ENCODE results near the gene PGA3. TPM values are rescaled to one million over a fixed set of nuclear protein-coding genes. Genes with fewer than 3 reads are reported as not detected.
"Not testable (repeated sequence)": the region's sequence is repeated elsewhere in the genome, so short reads cannot be mapped to it uniquely, and the experiment has no call there.

Gene PGA3
- total RNA-seq, result not detected

GRCh38 chr11:61202950-61203746 lies at the start of gene PGA3:
Gene PGA3, plus strand, starts transcription at chr11:61203515. Its CDS starts 50 bp downstream, at chr11:61203565.
- H3K4me1 Mint-ChIP-seq (ENCODE audit: low read depth); H3K9me3 Mint-ChIP-seq; H3K27ac Mint-ChIP-seq; CTCF ChIA-PET; DNase-seq; H3K4me3 Mint-ChIP-seq; intact Hi-C loops (cut with micrococcal nuclease); POLR2A ChIA-PET; H3K36me3 Mint-ChIP-seq: not testable (repeated sequence)
- peaks cover 14% of the 10 kb centered on the region for H3K27me3 Mint-ChIP-seq

- peaks cover 22% of the 10 kb centered on the region for H3K9me3 Mint-ChIP-seq
- peaks cover 9% of the 10 kb centered on the region for H3K4me1 Mint-ChIP-seq (ENCODE audit: low read depth)
- H3K36me3 Mint-ChIP-seq, result peaks cover 22% of the 10 kb centered on the region
- DNase-seq, result no peak
- no peaks in the 10 kb centered on the region for H3K27me3 Mint-ChIP-seq
- POLR2A ChIA-PET, result no interaction called here
- H3K4me3 Mint-ChIP-seq, result no peak overlapping the region
- CTCF ChIA-PET, result interaction anchor here (0.6 to 1.5 kb wide), 3 partner anchors 24 to 184 kb away, joined by 3 to 5 read pairs (median 3); no protein-coding TSS in a partner anchor
- H3K27ac Mint-ChIP-seq, result no peak overlapping the region
- intact Hi-C loops (cut with micrococcal nuclease), result no loop called here
Measured at GRCh38 chr11:61153593-61154095, 49.7 kb upstream of the PGA3 start.

DNA sequence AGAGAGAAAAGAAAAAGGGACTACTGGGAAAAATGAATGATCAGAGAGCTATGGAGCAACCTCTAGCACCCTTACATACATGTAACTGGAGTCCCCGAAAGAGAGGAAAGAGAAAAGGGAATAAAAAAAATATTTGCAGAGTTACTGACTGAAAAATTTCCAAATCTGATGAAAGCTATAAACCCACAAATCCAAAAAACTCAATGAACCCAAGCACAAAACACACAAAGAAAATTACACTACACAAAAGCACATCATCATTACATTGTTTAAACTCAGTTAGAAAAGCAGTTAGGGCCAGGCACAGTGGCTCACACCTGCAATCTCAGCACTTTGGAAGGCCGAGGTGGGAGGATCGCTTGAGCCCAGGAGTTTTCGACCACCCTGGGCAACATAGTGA lies 48.8 kb upstream of the PGA3 start:
- ChIA-PET POLR2A (no interaction called here), CTCF (interaction anchor here (1.2 to 1.5 kb wide), 2 partner anchors 25 to 185 kb away, joined by 3 to 5 read pairs; no protein-coding TSS in a partner anchor)
- peaks cover 17% of the 10 kb centered on the region for H3K4me1 Mint-ChIP-seq (ENCODE audit: low read depth)
- peaks cover 22% of the 10 kb centered on the region for H3K36me3 Mint-ChIP-seq
- H3K9me3 Mint-ChIP-seq, result peaks cover 22% of the 10 kb centered on the region
- no peak overlapping the region for H3K4me3 Mint-ChIP-seq
- no peaks in the 10 kb centered on the region for H3K27me3 Mint-ChIP-seq
- H3K27ac Mint-ChIP-seq, result no peak overlapping the region
- no peak for DNase-seq
- intact Hi-C loops (cut with micrococcal nuclease), result no loop called here

DNA sequence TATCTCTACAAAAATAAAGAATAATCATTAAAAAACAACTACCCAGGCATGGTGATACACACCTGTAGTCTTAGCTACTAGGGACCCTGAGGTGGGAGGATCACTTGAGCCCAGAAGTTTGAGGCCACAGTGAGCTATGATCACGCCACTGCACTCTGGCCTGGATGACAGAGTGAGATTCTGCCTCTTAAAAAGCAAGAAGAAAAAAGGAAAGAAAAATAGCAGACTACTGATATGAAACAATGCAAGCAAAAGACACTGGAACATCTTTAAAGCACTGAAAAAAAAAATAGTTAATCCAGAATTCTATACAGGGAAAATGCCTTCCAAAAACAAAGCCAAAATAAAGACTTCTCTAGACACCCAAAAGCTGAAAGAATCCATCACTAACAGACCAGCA lies 48.0 kb upstream of the PGA3 start:
- peaks cover 22% of the 10 kb centered on the region for H3K36me3 Mint-ChIP-seq
- no peak overlapping the region for H3K27ac Mint-ChIP-seq
- no peaks in the 10 kb centered on the region for H3K27me3 Mint-ChIP-seq
- no peak for DNase-seq
- intact Hi-C loops (cut with micrococcal nuclease), result no loop called here
- POLR2A ChIA-PET, result no interaction called here
- no peak overlapping the region for H3K4me3 Mint-ChIP-seq
- H3K9me3 Mint-ChIP-seq, result peaks cover 22% of the 10 kb centered on the region
- peaks cover 23% of the 10 kb centered on the region for H3K4me1 Mint-ChIP-seq (ENCODE audit: low read depth)
- CTCF ChIA-PET, result interaction anchor here (0.7 kb wide), 1 partner anchor 189 kb away, joined by 4 read pairs; no protein-coding TSS in a partner anchor

DNA sequence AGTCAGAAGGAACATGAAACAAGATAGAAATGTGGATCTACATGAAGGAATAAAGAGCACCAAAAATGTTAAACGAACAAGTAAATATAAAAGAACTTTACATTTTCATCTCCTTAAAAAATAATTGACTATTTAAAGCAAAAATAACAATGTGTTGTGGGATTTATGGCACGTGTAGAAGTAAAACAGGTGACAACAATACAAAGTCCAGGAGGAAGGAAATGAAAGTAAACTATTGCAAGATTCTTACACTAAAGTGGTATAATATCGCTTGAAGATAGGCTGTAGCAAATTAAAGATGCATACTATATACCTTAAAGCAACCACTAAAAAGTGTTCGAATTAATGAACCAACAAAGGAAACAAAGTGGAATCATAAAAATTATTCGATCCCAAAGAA lies 47.6 kb upstream of the PGA3 start:
- DNase-seq, result no peak
- ChIA-PET CTCF (interaction anchor here (0.7 kb wide), 1 partner anchor 190 kb away, joined by 4 read pairs; no protein-coding TSS in a partner anchor), POLR2A (no interaction called here)
- Mint-ChIP-seq H3K4me1 (ENCODE audit: low read depth) (peaks cover 27% of the 10 kb centered on the region), H3K27ac (no peak overlapping the region), H3K27me3 (no peaks in the 10 kb centered on the region), H3K36me3 (peaks cover 22% of the 10 kb centered on the region), H3K9me3 (peaks cover 22% of the 10 kb centered on the region), H3K4me3 (no peak overlapping the region)
- intact Hi-C loops (cut with micrococcal nuclease), result no loop called here

GRCh38 chr11:61157743-61158142 lies 45.6 kb upstream of the PGA3 start:
- peak; percentile 27 for DNase-seq
- no peak overlapping the region for H3K4me3 Mint-ChIP-seq
- POLR2A ChIA-PET, result interaction anchor here (0.7 to 0.9 kb wide), 2 partner anchors 12 to 40 kb away, joined by 3 read pairs; no protein-coding TSS in a partner anchor
- H3K27me3 Mint-ChIP-seq, result no peaks in the 10 kb centered on the region
- intact Hi-C loops (cut with micrococcal nuclease), result no loop called here
- H3K27ac Mint-ChIP-seq, result no peak overlapping the region
- peaks cover 22% of the 10 kb centered on the region for H3K9me3 Mint-ChIP-seq
- CTCF ChIA-PET, result interaction anchor here (0.9 to 1.4 kb wide), 3 partner anchors 28 to 327 kb away, joined by 3 to 4 read pairs (median 3); no protein-coding TSS in a partner anchor
- H3K36me3 Mint-ChIP-seq, result peaks cover 22% of the 10 kb centered on the region
- peaks cover 39% of the 10 kb centered on the region for H3K4me1 Mint-ChIP-seq (ENCODE audit: low read depth)

DNA sequence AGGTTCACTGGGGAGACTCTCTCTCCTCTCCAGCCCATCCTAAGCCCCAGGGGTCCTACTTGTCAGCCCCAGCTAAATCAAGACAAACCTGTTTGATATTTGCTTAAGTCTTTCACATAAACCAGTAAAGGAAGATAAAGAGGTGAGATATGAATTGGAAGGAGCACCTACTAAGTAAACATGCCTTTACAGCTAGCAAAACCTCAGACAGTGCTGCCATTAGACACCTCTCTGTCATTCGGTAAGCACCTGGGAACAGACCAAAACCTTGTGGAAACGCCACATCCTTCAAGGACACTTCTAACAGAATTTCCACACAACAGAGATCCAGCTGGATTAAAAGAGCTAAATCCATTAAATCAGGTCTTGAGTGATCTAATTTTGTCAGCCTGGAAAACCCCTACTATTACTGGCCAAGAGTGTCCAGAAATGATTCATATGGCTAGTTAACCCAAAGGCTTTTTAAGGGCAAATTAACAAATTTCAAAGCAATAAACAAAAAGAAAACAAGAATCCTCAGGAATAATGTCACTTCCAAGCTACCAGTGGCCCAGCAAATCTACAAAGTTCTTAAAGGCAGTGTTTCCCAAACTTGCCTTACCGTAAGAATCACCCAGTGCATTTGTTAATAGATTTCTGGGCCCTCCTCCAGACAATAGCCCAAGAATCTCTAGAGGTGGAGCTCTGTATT lies 44.5 kb upstream of the PGA3 start:
- ChIA-PET CTCF (interaction anchor here (0.6 to 1.0 kb wide), 4 partner anchors 10 to 1682 kb away, joined by 3 to 5 read pairs (median 4); no protein-coding TSS in a partner anchor), POLR2A (no interaction called here)
- Mint-ChIP-seq H3K4me1 (ENCODE audit: low read depth) (peaks cover 41% of the 10 kb centered on the region), H3K4me3 (no peak overlapping the region), H3K36me3 (peaks cover 22% of the 10 kb centered on the region), H3K27me3 (no peaks in the 10 kb centered on the region), H3K27ac (peak overlapping the region; percentile 3), H3K9me3 (peaks cover 22% of the 10 kb centered on the region)
- intact Hi-C loops (cut with micrococcal nuclease), result no loop called here
- no peak for DNase-seq

DNA sequence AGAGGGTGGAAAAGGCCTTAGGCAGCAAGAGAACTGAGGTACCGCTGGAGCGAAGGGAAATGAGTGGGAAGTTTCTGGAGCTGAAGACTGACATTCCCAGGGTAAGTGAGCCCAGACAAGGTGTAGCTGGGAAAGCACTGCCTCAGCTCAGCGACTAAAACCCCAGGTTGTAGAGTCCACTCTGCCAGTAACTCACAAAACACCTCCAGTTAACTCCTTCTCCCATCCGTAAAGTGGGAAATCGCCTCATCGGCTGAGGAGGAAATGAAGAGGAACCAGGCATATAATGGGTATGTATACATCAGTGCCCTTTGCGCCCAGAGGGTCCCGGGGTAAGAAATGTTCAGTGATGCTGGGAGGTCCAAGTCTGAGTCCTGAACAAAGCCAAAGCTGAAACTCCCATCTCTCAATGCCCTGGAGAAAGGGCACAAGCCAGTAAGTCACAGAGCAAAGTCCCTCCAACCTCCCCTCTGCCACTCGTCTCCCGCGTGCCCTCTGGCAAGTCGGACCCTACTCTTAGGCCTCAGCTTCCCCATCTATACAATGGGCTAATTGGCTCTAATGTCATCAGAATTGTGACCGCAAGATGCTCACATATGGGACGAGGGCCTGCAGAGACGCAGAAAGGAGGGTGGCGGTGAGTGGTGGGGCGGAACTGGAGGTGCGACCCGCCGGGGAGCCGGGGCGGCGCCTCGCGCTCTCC lies 42.7 kb upstream of the PGA3 start:
- DNase-seq, result no peak
- ChIA-PET CTCF (interaction anchor here (0.8 kb wide), 1 partner anchor 47 kb away, joined by 3 read pairs; no protein-coding TSS in a partner anchor), POLR2A (interaction anchor here (1.0 kb wide), 1 partner anchor 49 kb away, joined by 3 read pairs; no protein-coding TSS in a partner anchor)
- Mint-ChIP-seq H3K4me1 (ENCODE audit: low read depth) (peaks cover 53% of the 10 kb centered on the region), H3K4me3 (peak overlapping the region; percentile 85), H3K27ac (peak overlapping the region; percentile 83), H3K9me3 (peaks cover 5% of the 10 kb centered on the region), H3K27me3 (peaks cover 2% of the 10 kb centered on the region), H3K36me3 (peaks cover 6% of the 10 kb centered on the region)
- intact Hi-C loops (cut with micrococcal nuclease), result loop anchor here (1.0 to 10.0 kb wide), 5 partner anchors 78 to 316 kb away; partner anchors contain the start of genes CCDC86, PRPF19 and TMEM138

- ChIA-PET CTCF (interaction anchor here (1.0 kb wide), 1 partner anchor 26 kb away, joined by 3 read pairs; no protein-coding TSS in a partner anchor), POLR2A (no interaction called here)
- Mint-ChIP-seq H3K4me3 (peak within 1 kb of the TSS; percentile 85), H3K4me1 (ENCODE audit: low read depth) (peaks cover 53% of the 10 kb centered on the region), H3K27me3 (peaks cover 2% of the 10 kb centered on the region), H3K9me3 (peaks cover 2% of the 10 kb centered on the region), H3K36me3 (peaks cover 4% of the 10 kb centered on the region), H3K27ac (peak within 1 kb of the TSS; percentile 94)
- intact Hi-C loops (cut with micrococcal nuclease), result loop anchor here (1.0 to 10.0 kb wide), 5 partner anchors 79 to 317 kb away; partner anchors contain the start of genes CCDC86, PRPF19 and TMEM138
- DNase-seq, result peak; percentile 94
Measured at GRCh38 chr11:61161190-61162091, 41.9 kb upstream of the PGA3 start, which contains the start of gene VPS37C. Gene VPS37C, minus strand, starts transcription at chr11:61161426. Its CDS starts 22,597 bp downstream, at chr11:61138829.

DNA sequence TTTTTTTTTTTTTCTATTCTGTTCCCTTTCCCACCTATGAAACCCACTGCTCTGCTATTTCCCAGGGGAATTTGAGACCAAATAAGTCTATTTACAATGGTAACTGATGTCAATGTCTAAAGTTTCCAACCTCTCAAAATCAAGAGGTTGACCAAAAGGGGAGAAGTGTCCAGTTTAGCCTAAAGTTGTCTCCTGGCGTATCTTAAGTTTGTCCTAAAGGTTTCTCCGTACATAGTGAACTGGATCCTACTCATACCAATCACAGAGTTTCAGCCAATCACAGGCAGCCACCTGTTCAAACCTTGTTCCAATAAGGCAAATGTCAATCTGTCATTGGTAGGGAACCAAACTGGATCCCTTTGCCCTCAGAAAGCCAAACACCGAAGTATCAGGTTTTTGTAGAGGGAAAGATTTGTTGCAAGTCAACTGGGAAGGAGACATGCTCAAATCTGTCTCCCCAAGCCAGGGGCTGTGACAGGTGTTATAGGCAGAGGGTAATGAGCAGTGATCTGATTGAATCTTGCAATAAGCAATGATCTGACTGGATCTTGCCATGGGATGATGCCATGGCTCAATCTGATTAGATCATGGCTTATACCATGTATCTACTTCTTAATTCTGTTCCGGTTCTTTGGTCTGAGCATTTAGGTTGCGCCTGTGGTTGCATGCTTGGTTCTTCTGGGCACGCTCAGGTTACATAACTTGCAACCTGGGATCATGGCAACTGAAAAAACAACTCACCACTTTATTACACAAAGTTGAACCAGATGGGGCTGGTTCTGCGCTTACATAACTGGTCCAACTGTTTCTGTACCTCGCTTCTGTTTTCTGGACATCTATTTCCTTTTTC lies 41.0 kb upstream of the PGA3 start:
- Mint-ChIP-seq H3K4me1 (ENCODE audit: low read depth) (peaks cover 55% of the 10 kb centered on the region), H3K36me3 (peaks cover 1% of the 10 kb centered on the region), H3K27me3 (peaks cover 2% of the 10 kb centered on the region), H3K4me3 (peak overlapping the region; percentile 85), H3K27ac (peak overlapping the region; percentile 94), H3K9me3 (no peaks in the 10 kb centered on the region)
- CTCF ChIA-PET, result interaction anchor here (1.0 kb wide), 1 partner anchor 26 kb away, joined by 3 read pairs; no protein-coding TSS in a partner anchor
- intact Hi-C loops (cut with micrococcal nuclease), result loop anchor here (10.0 kb wide), 1 partner anchor 318 kb away; the partner anchor contains the start of gene CCDC86
- POLR2A ChIA-PET, result no interaction called here
- peak; percentile 56 for DNase-seq

Measured in activated CD4-positive, alpha-beta memory T cell treated with anti-CD3 and anti-CD28 coated beads for 36 hours (primary cell).